NT2/D1 (cell line): ENCODE data around the gene INPP5K.

Experiments used
- SUZ12 ChIP-seq: IDR thresholded peaks from 2 replicates; pipeline ENCODE4 v1.6.1; 2011; ENCODE audit not compliant: insufficient read length, insufficient read depth; ENCODE audit errors: extremely low read depth
- YY1 ChIP-seq: IDR thresholded peaks from 2 replicates; pipeline ENCODE4 v1.6.1; 2011; ENCODE audit not compliant: insufficient read length, insufficient read depth

GRCh38 chr17:1494203-1494602 lies 22.2 kb downstream of the INPP5K start:
- TF ChIP-seq YY1 (no peak), SUZ12 (no peak)
